Heart left ventricle (tissue), 16 donors: ENCODE measurements around the gene PM20D1. TPM values are rescaled to one million over a fixed set of nuclear protein-coding genes. Genes with fewer than 3 reads are reported as not detected.

Source experiments
- ATAC-seq, 4 donors: fragments of 200-7000 bp; cut with Tn5 transposase; one replicate each; pipeline ENCODE4 v1.9.1; 2020 to 2022; ENCODE audit warnings: moderate library complexity in 4 of 4, mild to moderate bottlenecking in 3 of 4, moderate number of reproducible peaks in 1 of 4
- DNase-seq, 5 donors: peaks; one replicate each; pipeline ENCODE4 v3.0.0-alpha.2; 2020
- H3K27ac ChIP-seq, 12 donors: fragments of 200-600 bp; sonication (generic) in 4 of 12; one replicate each; pipeline versions ENCODE4 v1.5.0 to v1.8.0; 2016 to 2022; ENCODE audit warnings: mild to moderate bottlenecking in 2 of 12
- H3K27me3 ChIP-seq, 9 donors: fragments of 200-600 bp; sonication (generic) in 2 of 9; one replicate each; pipeline versions ENCODE4 v1.5.1 to v1.8.0; 2016 to 2022; ENCODE audit warnings: mild to moderate bottlenecking in 3 of 9
- H3K36me3 ChIP-seq, 9 donors: fragments of 200-600 bp; sonication (generic) in 2 of 9; one replicate each; pipeline versions ENCODE4 v1.5.0 to v1.8.0; 2018 to 2022; ENCODE audit warnings: mild to moderate bottlenecking in 2 of 9
- H3K4me1 ChIP-seq, 12 donors: fragments of 200-600 bp; sonication (generic) in 4 of 12; one replicate each; pipeline versions ENCODE4 v1.5.0 to v1.8.0; 2016 to 2022; ENCODE audit warnings: mild to moderate bottlenecking in 3 of 12
- H3K4me3 ChIP-seq, 12 donors: fragments of 200-600 bp; sonication (generic) in 4 of 12; one replicate each; pipeline versions ENCODE4 v1.5.0 to v1.8.0; 2017 to 2022; ENCODE audit warnings: mild to moderate bottlenecking in 9 of 12, moderate library complexity in 4 of 12
- H3K9me3 ChIP-seq, 12 donors: fragments of 200-600 bp; sonication (generic) in 4 of 12; one replicate each; pipeline versions ENCODE4 v1.5.0 to v1.8.0; 2016 to 2022; ENCODE audit warnings: mild to moderate bottlenecking in 1 of 12
- POLR2A ChIP-seq, 2 donors: fragments of 450-650 bp; IDR thresholded peaks; one replicate each; pipeline ENCODE4 v1.6.1; 2017; ENCODE audit warnings: antibody characterized with exemption in 2 of 2, mild to moderate bottlenecking in 2 of 2, moderate library complexity in 2 of 2
- WGBS, 4 donors: extraction: QIAGEN DNeasy Blood & Tissue Kit in 2 of 4; methylation state at CpG; one replicate each; pipeline versions ENCODE4 v1.1.5 to v1.1.7; 2013 to 2018; 5-methylcytosine and 5-hydroxymethylcytosine counted together
- intact Hi-C, 10 donors: fragments of 100-400 bp; cut with DNase I; formaldehyde crosslinking; loops; one replicate each; pipeline versions ENCODE4 v1.11.1 to v1.14.2; 2022
- polyA plus RNA-seq, 2 donors: library from polyadenylated mRNA; stranded (reverse); fragments of 200-250 nt; gene quantifications; one replicate each; pipeline ENCODE4 v1.2.3, GENCODE V29; 2013
- total RNA-seq, 9 donors: library from RNA; depleted of rRNA in 2 of 9; stranded (reverse); fragments of >200 nt in 2 of 9; fragmentation: NEBNext Ultra II Directional in 3 of 9; extraction: Animal tissue kit (Norgen Biotek cat#: 25700) in 3 of 9; gene quantifications; one replicate each; pipeline versions ENCODE4 v1.1.0 to v1.2.4, GENCODE V29; 2016 to 2023
- TF ChIP-seq, protein P1 (sequence below), 12 donors: fragments of 200-600 bp; sonication (generic) in 4 of 12; IDR thresholded peaks; one replicate each; pipeline versions ENCODE4 v1.5.0 to v1.8.0; 2018 to 2022; ENCODE audit warnings: antibody characterized with exemption in 12 of 12, mild to moderate bottlenecking in 5 of 12
- donor health status: ischemic (EF 13 %, LVEDD 7.1; RV severe dilation, severe dysfunction).
- donor health status: healthy with polysubstance abuse.
- donor health status: DM: no; HTN: yes; CAD: no.
- donor health status: DM: no; HTN: no; CAD: no.
- donor health status: ischemic (EF 25% LVEDD 6.9; RV normal size, moderate dysfunction).
- donor health status: ischemic (EF 25% LVEDD 5.7; RV mildly dilated, moderate dysfunction).
- donor health status: healthy.
- donor health status: DM: yes; HTN: yes; CAD: no.
- donor health status: ischemic (EF 35%, LVEDD 5.7; RV mildly dilated, moderate dysfunction).
- donor health status: nonischemic (EF 11% LVEDD 7.7; RV severe dilation, severe dysfunction).
- donor health status: DM: yes; HTN: yes; CAD: no.
- donor health status: PGD.
- donor health status: ischemic (EF 29% LVEDD 5.4; RV normal size, mild dysfunction).
- donor health status: nonischemic (EF 23%, LVEDD 6.1; RV moderate dilation, normal function).

The PM20D1 gene
- total and polyA plus RNA-seq, 11 donors, result 0.28 to 1.4 (median 0.71) TPM; not detected in 1

DNA sequence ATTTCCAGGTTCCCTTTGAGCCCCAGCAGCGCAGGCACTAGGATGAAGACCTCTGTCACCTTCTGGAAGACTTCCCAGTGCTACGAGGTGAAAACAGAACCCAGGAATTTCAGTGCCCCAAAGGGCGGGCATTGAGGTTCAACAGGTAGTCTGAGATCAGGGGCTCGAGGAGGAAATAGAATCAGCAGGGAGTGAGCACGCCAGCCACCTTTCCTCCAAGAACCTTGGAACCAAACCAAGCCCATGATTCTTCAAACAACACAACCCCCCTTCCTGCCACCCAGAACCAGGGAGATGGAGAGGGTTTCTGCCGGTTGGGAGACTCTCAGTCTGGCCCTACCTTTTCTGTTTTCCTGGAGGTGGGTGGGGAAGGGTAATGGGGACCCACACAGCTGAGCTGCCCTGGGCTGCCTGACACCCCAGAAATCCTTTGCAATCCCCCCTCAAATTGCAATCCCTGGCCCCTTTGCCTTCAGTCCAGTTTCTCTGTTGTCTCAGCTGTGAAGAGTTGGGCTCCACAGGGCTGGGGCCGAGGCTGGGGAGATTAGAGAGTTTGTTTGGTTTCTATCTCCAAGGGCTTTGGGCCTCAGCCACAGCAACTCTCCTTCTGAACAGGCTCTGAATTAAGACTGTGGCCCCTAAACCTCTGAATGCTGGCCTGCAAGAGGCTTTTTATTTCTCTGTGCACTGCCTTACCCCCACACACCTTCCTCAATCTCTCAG, 48.8 kb downstream of the PM20D1 start:
- Histone ChIP-seq H3K4me3 (peak overlapping the region in 1 of 12 donors; percentile 16), H3K4me1 (peaks cover 0 to 79% (median 39%) of the 10 kb centered on the region in 12 donors), H3K36me3 (peaks cover 2 to 64% (median 48%) of the 10 kb centered on the region in 9 donors), H3K27me3 (no peaks in the 10 kb centered on the region), H3K9me3 (no peaks in the 10 kb centered on the region), H3K27ac (peak overlapping the region in 11 of 12 donors; percentile 32 to 67 (median 54))
- intact Hi-C loops, result no loop called here
- TF ChIP-seq, protein P1, sequence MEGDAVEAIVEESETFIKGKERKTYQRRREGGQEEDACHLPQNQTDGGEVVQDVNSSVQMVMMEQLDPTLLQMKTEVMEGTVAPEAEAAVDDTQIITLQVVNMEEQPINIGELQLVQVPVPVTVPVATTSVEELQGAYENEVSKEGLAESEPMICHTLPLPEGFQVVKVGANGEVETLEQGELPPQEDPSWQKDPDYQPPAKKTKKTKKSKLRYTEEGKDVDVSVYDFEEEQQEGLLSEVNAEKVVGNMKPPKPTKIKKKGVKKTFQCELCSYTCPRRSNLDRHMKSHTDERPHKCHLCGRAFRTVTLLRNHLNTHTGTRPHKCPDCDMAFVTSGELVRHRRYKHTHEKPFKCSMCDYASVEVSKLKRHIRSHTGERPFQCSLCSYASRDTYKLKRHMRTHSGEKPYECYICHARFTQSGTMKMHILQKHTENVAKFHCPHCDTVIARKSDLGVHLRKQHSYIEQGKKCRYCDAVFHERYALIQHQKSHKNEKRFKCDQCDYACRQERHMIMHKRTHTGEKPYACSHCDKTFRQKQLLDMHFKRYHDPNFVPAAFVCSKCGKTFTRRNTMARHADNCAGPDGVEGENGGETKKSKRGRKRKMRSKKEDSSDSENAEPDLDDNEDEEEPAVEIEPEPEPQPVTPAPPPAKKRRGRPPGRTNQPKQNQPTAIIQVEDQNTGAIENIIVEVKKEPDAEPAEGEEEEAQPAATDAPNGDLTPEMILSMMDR (IDR thresholded peaks at IDR 0.05), result no peak
- no peak for TF ChIP-seq POLR2A (IDR thresholded peaks at IDR 0.05)
- peak in 3 of 4 donors; percentile 23 to 50 (median 46) for ATAC-seq
- WGBS, 4 donors, result 39 to 67% (median 54%) methylated on average over 7 of the region's 7 CpGs
- DNase-seq, result no peak

DNA sequence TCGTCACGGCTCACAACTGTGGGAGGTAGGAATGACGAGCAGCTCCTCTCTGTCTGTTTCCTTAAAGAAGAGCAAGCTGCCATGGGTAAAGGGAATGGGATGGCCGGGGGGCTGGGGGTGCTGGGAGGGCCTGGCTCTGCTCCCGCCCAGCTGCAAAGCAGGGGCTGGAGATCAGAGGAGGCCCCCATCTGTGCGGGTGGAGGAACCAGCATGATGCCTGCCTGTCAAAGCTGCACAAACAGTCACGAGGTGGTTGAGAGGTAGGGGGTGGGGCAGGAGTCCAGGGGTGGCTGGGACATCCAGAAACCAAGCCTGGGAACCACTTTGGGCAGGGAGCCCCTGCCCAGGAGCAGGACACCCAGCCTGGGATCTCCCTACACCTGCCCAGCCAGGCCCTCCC, 49.5 kb downstream of the PM20D1 start:
- peaks cover 2 to 64% (median 55%) of the 10 kb centered on the region in 9 donors for H3K36me3 ChIP-seq
- H3K27me3 ChIP-seq, result no peaks in the 10 kb centered on the region
- H3K4me1 ChIP-seq, result peaks cover 0 to 72% (median 32%) of the 10 kb centered on the region in 12 donors
- H3K27ac ChIP-seq, result peak overlapping the region in 9 of 12 donors; percentile 13 to 67 (median 58)
- intact Hi-C loops, result no loop called here
- ATAC-seq, result peak in 3 of 4 donors; percentile 19 to 51 (median 19)
- H3K4me3 ChIP-seq, result no peak overlapping the region
- peak in 1 of 5 donors; percentile 43 for DNase-seq
- TF ChIP-seq POLR2A (IDR thresholded peaks at IDR 0.05), result no peak
- TF ChIP-seq, protein P1 (IDR thresholded peaks at IDR 0.05), result no peak
- WGBS, 4 donors, result 49 to 71% (median 61%) methylated on average over 7 of the region's 7 CpGs
- H3K9me3 ChIP-seq, result no peaks in the 10 kb centered on the region

DNA sequence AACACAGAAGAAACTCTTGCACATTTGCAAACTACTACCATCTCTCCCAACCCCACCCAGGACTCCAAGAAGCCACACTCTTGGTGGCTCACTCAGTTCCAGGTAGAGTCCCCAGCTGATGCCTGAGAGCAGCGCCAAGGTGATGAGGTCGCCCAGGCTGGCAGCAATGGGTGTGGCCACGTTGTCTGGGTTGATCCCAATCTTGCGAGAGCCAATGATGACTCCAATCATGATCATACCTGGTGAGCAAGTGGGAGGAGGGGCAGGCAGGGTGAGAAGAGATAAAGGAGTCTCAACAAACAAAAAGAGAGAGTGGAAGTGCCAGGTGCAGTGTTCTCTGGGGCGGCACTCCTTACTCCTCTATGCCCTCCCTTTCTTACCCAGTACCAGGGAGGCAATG, 51.4 kb downstream of the PM20D1 start:
- intact Hi-C loops, result loop anchor here in 4 of 10 donors (5.0 to 10.0 kb wide), 3 partner anchors 59 to 309 kb away; no protein-coding TSS in a partner anchor
- DNase-seq, result no peak
- Histone ChIP-seq H3K9me3 (no peaks in the 10 kb centered on the region), H3K4me1 (peaks cover 0 to 56% (median 21%) of the 10 kb centered on the region in 12 donors), H3K27me3 (no peaks in the 10 kb centered on the region), H3K36me3 (peaks cover 2 to 78% (median 73%) of the 10 kb centered on the region in 9 donors), H3K4me3 (no peak overlapping the region), H3K27ac (peak overlapping the region in 2 of 12 donors; percentile 60 to 64)
- 74 to 90% (median 81%) methylated on average over 5 of the region's 5 CpGs for WGBS, 4 donors
- ATAC-seq, result no peak
- TF ChIP-seq, protein P1 (IDR thresholded peaks at IDR 0.05), result no peak
- no peak for TF ChIP-seq POLR2A (IDR thresholded peaks at IDR 0.05)

DNA sequence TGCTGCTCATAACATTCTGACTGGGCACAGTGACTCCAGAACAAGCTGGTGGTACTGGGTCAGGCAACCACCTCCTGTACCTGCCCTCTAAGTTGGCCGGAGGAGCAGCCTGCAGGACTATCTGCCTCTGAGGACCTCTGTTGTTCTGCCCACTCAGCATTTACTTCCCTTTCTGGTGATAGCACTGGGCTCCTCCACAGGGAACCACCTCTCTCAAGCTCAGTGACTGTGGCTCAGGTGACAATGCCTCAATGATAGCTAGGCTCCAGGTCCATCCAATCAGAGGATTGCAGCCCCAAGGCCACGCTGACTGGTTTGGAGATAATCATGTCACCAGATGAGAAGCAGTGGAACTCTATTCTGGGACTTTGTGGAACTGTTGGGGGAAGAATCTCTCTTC, 52.8 kb downstream of the PM20D1 start:
- H3K36me3 ChIP-seq, result peaks cover 2 to 89% (median 86%) of the 10 kb centered on the region in 9 donors
- 56 to 86% (median 69%) methylated on average over 2 of the region's 2 CpGs for WGBS, 4 donors

More for the DNA sequence above, 52.8 kb downstream of the PM20D1 start:
- intact Hi-C loops, result loop anchor here in 4 of 10 donors (5.0 to 10.0 kb wide), 3 partner anchors 60 to 310 kb away; no protein-coding TSS in a partner anchor
- H3K9me3 ChIP-seq, result no peaks in the 10 kb centered on the region
- peak overlapping the region in 4 of 12 donors; percentile 8 to 60 (median 12) for H3K27ac ChIP-seq
- H3K4me1 ChIP-seq, result peaks cover 0 to 52% (median 19%) of the 10 kb centered on the region in 12 donors
- no peak for ATAC-seq
- TF ChIP-seq POLR2A (IDR thresholded peaks at IDR 0.05), result no peak
- TF ChIP-seq, protein P1 (IDR thresholded peaks at IDR 0.05), result no peak
- no peak overlapping the region for H3K4me3 ChIP-seq
- no peak for DNase-seq
- no peaks in the 10 kb centered on the region for H3K27me3 ChIP-seq
